SIG-M5 treated with dmso at 0.1 percent for 504 hours (cell line): ENCODE results near the gene ANO3.

Experiments
- DNase-seq: peaks from one replicate; lab custom pipeline; 2025; ENCODE audit not compliant: unreplicated experiment; lab: John Stamatoyannopoulos, UW

Gene ANO3

DNA sequence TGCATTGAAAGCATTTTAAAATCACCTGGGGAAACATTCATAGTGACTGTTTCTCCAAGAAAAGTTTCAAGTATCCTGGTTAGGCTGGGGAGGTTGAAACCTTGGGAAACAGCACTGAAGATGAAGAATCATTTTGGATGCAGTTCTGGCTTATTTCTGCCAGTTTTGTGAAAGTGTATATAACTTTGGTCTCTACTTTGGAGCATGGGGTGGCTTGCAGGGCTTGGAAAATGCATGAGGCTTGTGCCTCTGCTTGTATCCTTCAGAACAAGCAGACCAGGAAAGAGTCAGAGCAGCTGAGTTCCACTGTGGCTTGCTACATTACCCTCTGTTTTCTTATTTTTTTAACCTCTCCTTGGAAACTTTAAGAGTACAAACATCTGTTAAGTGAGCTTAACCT, 370.5 kb downstream of the ANO3 start:
- DNase-seq: no peak

- DNase-seq: no peak
Measured at GRCh38 chr11:26703411-26704191, 371.7 kb downstream of the ANO3 start.

DNA sequence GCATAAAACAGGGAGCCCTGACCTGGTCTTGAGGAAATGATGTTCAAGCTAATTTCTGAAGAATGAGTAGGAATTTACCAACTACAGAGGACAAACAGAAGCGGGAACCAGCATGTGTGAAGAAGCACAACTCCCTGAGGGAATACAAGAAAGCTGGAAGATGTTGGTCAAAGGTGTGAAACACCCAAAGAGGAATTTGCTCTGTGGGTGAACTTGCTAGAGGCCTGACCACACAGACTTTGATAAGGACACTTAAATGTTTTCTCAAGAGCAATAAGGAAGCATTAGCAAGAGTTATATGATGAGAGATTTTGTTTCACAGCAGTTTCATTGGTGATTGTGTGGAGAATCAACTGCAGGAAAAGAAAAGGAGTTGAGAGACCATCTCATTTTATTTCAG, 372.3 kb downstream of the ANO3 start:
- DNase-seq: no peak

DNA sequence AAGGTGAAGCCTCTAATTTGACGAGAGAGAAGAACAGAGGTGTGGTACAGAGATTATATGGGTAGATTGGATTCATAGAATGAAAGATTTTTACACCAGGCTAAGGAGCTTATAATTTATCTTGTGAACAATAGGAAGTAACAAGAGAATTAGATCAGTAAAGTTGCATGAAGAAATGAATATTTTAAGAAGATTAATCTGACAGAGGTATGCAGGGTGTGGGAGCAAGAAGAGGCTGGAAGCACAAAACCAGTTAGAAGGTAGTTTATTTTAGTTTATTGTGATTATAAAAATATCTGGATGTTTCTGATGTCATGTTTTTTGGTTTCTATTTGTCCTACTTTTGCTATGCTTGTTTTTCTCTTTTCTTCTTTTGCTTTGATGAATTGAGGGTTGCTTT, 374.3 kb downstream of the ANO3 start:
- DNase-seq: no peak

DNA sequence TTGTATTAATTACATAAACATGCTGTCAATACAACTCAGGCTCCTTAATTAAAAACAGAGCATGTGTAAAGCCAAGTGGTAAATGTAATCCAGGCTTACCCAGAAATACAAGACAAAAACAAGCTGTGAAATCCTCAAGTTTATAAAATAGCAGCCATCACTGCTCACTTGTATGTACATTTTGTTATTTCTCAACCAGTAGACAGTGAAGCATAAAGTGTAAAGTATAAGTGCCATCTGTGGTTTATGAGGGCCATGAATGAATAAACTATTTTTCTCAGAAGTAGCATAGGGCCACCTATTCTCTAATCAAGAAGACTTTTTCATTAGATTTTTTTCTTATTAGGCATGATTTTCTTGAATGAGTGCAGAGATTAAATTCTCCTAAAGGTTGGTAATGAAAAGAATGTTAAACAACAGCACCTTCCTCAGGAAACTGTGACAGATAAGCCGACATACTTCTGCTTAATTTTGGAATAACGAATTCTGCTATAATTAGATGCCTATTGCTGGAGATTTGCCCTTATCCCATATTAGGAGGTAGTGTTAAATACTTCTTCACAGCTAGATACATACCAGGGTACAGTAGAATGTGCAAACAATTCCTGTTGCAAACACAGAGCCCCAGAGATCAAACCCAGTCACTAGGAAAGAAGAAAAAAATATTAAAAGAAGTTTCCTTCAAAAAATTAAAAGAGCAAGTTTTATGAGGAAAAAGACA, 377.0 kb downstream of the ANO3 start:
- DNase-seq: no peak

- no peak for DNase-seq
Measured at GRCh38 chr11:26710489-26710888, 378.6 kb downstream of the ANO3 start.

- no peak for DNase-seq
Measured at GRCh38 chr11:26712497-26712896, 380.6 kb downstream of the ANO3 start.
